ENCODE data around the gene LBHD2.

LBHD2 gene

GRCh38 chr14:103122585-103122946 lies 38.6 kb downstream of the LBHD2 start:
- FAIRE-seq = no peak

- no peak for FAIRE-seq
Measured at GRCh38 chr14:103122947-103123633, 39.1 kb downstream of the LBHD2 start, which contains the start of gene TNFAIP2. Gene TNFAIP2, plus strand, starts transcription at chr14:103123461. Its CDS starts 2,997 bp downstream, at chr14:103126458.

DNA sequence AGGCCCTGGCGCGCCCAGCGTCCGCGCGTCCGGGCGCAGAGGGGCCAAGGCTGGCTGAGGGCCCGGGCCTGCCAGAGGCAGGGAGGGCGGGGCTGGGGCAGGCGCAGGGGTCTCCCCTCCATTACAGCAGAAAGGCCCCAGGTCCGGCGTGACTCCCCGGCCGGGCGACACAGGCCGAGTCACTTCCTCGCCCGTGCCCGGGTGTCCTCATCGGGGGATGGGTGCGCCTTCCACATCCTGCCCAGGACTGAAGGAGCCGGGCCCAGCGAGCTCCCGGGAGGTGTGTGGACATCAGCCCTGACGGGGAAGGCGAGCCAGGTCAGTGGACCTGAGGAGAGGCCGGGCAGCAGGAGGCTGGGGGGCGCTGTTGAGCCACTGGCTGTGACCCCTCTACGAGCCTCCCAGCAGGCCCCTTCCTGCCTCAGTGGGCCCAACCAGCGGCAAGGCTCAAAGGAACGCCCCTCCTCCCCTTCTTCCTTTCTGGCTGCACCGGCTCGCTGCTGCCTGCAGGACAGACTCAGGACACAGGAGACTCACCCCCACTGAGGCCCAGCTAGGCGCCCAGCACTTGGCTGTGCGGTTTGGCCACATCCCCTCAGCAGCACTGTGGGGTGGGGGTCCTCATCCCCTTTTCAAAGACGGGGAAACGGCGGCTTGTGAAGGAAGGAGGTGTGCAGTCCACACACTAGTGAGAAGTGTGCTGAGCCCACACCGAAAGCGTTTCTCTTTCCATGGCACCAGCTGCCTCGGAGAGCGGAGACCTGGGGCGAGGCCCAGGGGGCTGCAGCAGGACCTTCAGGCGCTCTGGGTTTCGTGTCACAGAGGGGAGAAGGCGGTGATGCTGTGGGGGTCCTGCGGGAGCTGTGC lies 39.9 kb downstream of the LBHD2 start:
- no peak for FAIRE-seq

DNA sequence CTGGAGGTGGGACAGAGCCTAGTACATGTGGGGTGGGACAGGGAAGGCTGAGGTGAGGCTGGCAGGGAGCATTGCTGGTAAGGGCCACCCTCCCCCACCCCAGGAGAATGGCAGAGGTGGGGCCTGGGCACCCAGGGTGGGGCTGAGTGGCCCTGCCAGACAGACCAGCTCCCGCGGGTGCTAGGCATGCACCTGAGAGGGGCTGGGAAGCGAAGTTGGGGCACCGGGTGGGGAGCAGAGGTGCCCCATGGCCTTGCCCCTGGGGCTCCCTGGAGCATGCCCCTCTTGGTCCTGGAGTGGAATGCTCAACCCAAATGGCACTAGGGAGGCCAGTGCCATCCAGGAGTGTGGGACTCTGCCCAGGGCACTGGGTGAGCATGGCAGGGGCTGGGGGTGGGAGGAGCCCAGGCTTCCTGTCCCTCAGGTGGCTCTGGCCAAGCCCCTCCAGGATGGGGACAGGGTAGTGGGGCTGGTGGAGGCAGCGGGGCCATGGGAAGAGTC lies 40.5 kb downstream of the LBHD2 start:
- FAIRE-seq = no peak

- FAIRE-seq = no peak
Measured at GRCh38 chr14:103125098-103126070, 41.4 kb downstream of the LBHD2 start.

- no peak for FAIRE-seq
Measured at GRCh38 chr14:103126088-103126872, 42.3 kb downstream of the LBHD2 start.

- no peak for FAIRE-seq
Measured at GRCh38 chr14:103126873-103127304, 42.9 kb downstream of the LBHD2 start.

DNA sequence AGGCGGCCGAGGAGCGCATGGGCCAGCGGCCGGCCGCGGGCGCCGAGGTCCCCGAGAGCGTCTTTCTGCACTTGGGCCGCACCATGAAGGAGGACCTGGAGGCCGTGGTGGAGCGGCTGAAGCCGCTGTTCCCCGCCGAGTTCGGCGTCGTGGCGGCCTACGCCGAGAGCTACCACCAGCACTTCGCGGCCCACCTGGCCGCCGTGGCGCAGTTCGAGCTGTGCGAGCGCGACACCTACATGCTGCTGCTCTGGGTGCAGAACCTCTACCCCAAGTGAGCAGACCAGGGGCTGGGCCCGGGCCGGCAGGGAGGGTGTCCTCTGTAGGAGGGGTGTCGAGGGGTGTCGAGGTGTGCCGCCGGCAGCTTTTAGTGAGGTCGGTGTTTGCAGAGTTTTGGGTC lies 43.3 kb downstream of the LBHD2 start:
- no peak for FAIRE-seq

DNA sequence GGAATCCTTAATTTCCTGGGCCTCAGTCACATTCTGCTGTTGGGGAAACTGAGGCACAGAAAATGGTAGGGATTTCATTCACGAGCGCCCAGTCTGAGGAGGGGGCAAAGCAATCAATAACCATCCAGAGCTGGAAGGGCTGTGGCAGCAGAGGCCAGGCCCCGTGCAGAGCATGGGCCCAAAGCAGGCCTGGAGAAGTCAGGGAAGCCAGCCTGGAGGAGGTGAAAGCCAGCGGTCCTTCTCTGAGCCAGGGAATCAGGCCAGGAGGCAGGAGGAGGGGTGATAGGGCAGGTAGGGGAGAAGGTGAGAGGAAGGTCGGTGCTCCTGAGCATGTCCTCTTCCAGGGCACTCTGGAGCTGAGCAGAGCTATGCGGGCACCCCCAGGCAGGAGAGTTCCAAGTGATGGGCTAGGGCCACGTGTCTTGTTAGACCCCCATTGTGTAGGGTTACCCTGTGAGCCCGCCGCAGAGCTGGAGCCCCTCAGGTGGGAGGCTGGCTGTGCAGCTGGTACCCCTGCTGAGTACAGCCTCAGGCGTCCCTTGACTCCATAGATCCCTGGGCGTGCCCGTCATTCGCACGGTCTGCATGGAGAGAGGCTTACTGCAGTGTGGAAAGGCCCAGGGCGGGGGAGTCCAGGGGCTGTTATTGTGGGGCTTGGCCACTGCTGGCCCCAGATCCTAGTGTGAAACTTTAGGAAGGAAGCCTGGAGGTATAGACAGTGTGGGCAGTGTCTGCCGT lies 44.0 kb downstream of the LBHD2 start:
- FAIRE-seq = no peak

GRCh38 chr14:103128631-103129300 lies 44.8 kb downstream of the LBHD2 start:
- no peak for FAIRE-seq

DNA sequence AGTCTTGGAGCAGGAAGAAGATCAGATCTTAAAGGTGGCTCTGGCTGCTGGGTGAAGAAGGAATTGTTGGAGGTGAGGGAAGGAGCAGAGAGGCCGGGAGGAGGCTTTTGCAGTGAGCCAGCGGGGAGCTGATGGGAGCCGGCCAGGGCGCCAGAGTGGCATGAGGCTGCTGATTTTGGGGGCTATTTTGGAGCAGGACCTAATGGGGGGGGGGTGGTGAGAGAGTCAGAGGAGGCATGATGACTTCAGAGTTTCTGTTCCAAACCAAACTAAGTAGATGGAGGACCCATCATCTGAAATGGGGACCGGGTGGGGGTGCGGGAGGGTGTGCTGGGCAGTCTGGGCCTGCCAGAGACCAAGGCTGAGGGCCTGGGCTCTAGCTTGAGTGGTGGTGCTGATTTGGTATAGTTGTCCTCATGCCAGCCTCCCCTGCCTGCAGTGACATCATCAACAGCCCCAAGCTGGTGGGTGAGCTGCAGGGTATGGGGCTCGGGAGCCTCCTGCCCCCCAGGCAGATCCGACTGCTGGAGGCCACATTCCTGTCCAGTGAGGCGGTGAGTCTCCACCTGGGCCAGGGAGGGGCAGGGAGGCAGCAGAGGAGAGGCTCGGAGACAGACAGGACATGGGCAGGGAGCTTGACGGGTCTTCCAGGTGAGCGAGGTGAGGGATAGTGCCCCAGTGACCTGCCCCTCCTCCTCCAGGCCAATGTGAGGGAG lies 45.4 kb downstream of the LBHD2 start:
- no peak for FAIRE-seq

GRCh38 chr14:103130017-103130764 lies 46.2 kb downstream of the LBHD2 start:
- no peak for FAIRE-seq

DNA sequence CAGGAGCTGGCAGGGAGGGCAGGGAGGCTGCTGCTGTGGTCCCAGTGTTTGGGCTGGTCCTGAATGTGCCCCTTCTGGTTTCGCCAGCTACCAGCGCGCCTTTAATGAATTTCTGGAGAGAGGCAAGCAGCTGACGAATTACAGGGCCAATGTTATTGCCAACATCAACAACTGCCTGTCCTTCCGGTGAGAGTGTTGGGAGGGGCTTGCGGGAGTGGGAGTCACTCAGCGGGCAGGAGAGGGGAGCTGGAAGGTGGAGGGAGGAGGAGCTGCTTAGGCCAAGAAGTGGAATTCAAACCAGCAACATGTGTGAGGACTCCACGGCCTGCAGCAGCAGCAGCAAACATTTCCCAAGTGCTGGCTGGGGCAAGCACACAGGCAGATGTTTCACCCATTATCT lies 47.0 kb downstream of the LBHD2 start:
- no peak for FAIRE-seq

DNA sequence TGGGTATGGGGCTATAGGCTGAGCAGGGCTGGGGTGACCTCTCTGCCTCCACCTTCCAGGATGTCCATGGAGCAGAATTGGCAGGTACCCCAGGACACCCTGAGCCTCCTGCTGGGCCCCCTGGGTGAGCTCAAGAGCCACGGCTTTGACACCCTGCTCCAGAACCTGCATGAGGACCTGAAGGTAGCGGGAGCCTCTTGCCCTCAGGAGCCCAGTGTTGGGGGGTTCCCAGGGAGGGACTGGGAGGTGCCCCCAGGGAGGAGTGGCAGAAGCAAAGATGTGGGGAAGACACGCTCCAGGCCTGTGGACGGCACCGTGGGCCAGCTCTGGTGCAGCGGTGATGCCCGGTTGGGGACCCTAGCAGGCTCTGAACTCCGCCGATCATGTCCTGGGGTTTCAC lies 47.6 kb downstream of the LBHD2 start:
- no peak for FAIRE-seq

GRCh38 chr14:103132381-103133209 lies 48.6 kb downstream of the LBHD2 start:
- FAIRE-seq = no peak

DNA sequence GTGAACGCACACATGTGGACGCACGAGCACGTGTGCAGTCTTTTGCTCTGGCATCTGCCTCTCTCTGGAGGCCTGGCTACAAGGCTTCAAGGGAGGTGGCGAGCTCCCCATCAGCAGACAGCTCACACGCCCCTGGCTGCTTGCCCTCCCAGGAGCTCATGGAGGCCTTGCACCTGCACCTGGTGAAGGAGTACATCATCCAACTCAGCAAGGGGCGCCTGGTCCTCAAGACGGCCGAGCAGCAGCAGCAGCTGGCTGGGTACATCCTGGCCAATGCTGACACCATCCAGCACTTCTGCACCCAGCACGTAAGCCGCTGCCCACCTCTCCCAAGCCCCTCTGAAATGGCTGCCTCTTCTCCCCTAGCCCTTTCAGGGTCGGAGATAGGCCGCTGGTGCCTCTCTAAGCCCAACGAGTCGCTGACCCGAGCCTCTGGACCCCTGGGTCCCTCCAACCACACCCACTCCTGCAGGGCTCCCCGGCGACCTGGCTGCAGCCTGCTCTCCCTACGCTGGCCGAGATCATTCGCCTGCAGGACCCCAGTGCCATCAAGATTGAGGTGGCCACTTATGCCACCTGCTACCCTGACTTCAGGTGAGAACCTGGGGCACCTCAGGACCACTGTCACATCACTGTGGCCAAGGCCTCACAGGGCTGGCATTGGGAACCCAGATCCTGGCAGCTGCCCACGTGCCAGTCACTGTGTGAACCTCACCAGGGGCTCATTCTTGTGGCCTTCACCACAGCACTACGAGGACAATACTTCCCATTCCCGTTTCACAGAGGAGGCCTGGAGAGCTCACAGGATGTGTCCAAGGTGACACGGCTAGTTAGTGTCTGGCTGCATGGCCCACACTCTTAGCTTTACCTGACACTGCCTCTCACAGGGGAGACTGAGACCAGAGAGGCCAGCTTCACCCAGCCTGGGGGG lies 49.5 kb downstream of the LBHD2 start:
- no peak for FAIRE-seq

- no peak for FAIRE-seq
Measured at GRCh38 chr14:103134405-103134804, 50.4 kb downstream of the LBHD2 start.
